Keratinocyte (primary cell): Measurements from ENCODE around the gene NPLOC4. TPM values are rescaled to one million over a fixed set of nuclear protein-coding genes. Genes with fewer than 3 reads are reported as not detected.
"Not testable (repeated sequence)": the region's sequence is repeated elsewhere in the genome, so short reads cannot be mapped to it uniquely, and the experiment has no call there.

ENCODE experiments used
- DNase-seq: peaks from one replicate; pipeline ENCODE4 v3.0.0-alpha.2; 2011; ENCODE audit warnings: low read depth, missing footprints, low spot score
- FAIRE-seq: peaks from 2 replicates; lab custom pipeline; 2011; peaks lifted over from hg19 to GRCh38; lab: Jason Lieb, UNC
- H2AFZ ChIP-seq: 2 replicates; pipeline ENCODE4 v1.6.0; 2012; ENCODE audit warnings: low read length, control low read depth, inconsistent platforms; ENCODE audit not compliant: control insufficient read depth
- H3K27ac ChIP-seq: 2 replicates; pipeline ENCODE4 v1.5.1; 2011; ENCODE audit warnings: low read length; ENCODE audit not compliant: control insufficient read depth, insufficient read depth
- H3K27me3 ChIP-seq: 3 replicates; pipeline ENCODE4 v1.6.0; 2011; ENCODE audit warnings: low read length; ENCODE audit not compliant: control insufficient read depth, insufficient read depth; ENCODE audit errors: extremely low read depth
- H3K36me3 ChIP-seq, 2 experiments: 2 replicates in 1 of 2; 3 replicates in 1 of 2; pipeline ENCODE4 v1.5.1; 2011; ENCODE audit warnings: low read length in 2 of 2, mild to moderate bottlenecking in 1 of 2; ENCODE audit not compliant: control insufficient read depth in 2 of 2, insufficient read depth in 2 of 2; ENCODE audit errors: extremely low read depth in 1 of 2
- H3K4me1 ChIP-seq: 3 replicates; pipeline ENCODE4 v1.5.1; 2011; ENCODE audit warnings: low read length; ENCODE audit not compliant: control insufficient read depth, insufficient read depth; ENCODE audit errors: extremely low read depth
- H3K4me2 ChIP-seq: 3 replicates; pipeline ENCODE4 v1.6.0; 2011; ENCODE audit warnings: low read depth, low read length; ENCODE audit not compliant: control insufficient read depth, insufficient read depth; ENCODE audit errors: extremely low read depth
- H3K4me3 ChIP-seq, 3 experiments: fragments of 200-600 bp in 1 of 3; sonication (generic) in 1 of 3; 2 replicates in 2 of 3; 3 replicates in 1 of 3; pipeline ENCODE4 v1.5.1; 2011 to 2016; ENCODE audit warnings: low read length in 3 of 3, mild to moderate bottlenecking in 3 of 3, control low read depth in 2 of 3, inconsistent platforms in 1 of 3, low read depth in 1 of 3, mixed read lengths in 1 of 3, mixed run types in 1 of 3, moderate library complexity in 1 of 3; ENCODE audit not compliant: control insufficient read depth in 2 of 3, insufficient read depth in 2 of 3; ENCODE audit errors: extremely low read depth in 1 of 3
- H3K79me2 ChIP-seq: 2 replicates; pipeline ENCODE4 v1.6.0; 2012; ENCODE audit warnings: low read length; ENCODE audit not compliant: control insufficient read depth, insufficient read depth
- H3K9ac ChIP-seq: 3 replicates; pipeline ENCODE4 v1.6.0; 2011; ENCODE audit warnings: low read length; ENCODE audit not compliant: control insufficient read depth, insufficient read depth; ENCODE audit errors: extremely low read depth
- H3K9me1 ChIP-seq: 3 replicates; pipeline ENCODE4 v1.6.0; 2011; ENCODE audit warnings: low read length; ENCODE audit not compliant: control insufficient read depth, insufficient read depth; ENCODE audit errors: extremely low read depth
- H3K9me3 ChIP-seq: 2 replicates; pipeline ENCODE4 v1.5.1; 2012; ENCODE audit warnings: low read depth, low read length; ENCODE audit not compliant: control insufficient read depth
- H4K20me1 ChIP-seq: 3 replicates; pipeline ENCODE4 v1.6.0; 2011; ENCODE audit warnings: low read length; ENCODE audit not compliant: control insufficient read depth, insufficient read depth; ENCODE audit errors: extremely low read depth
- CTCF ChIP-seq, 3 experiments: IDR thresholded peaks in 1 of 3; conservative IDR thresholded peaks in 1 of 3; optimal IDR thresholded peaks in 1 of 3; 2 replicates in 2 of 3; 3 replicates in 1 of 3; pipeline versions ENCODE3 to v1.5.1; 2011; ENCODE audit warnings: low read length in 3 of 3, mild to moderate bottlenecking in 3 of 3, moderate library complexity in 2 of 3, control low read depth in 1 of 3, inconsistent platforms in 1 of 3; ENCODE audit not compliant: insufficient read depth in 2 of 3; ENCODE audit errors: extremely low read depth in 1 of 3
- EZH2 ChIP-seq: IDR thresholded peaks from one replicate; pipeline ENCODE4 v1.6.1; 2012; ENCODE audit warnings: inconsistent platforms, mild to moderate bottlenecking, low read length, moderate library complexity
- dilution Hi-C: fragments of 300-500 bp; cut with MboI; formaldehyde crosslinking; loops from one replicate; pipeline ENCODE4 v1.7.0; 2020; ENCODE audit warnings: low sequenced_read_pairs; ENCODE audit not compliant: extremely low pct_ligation_motif_present
- polyA plus RNA-seq, 5 experiments: library from polyadenylated mRNA; depleted of rRNA in 3 of 5; stranded (reverse) in 3 of 5; stranded (forward) in 1 of 5; unstranded in 1 of 5; fragments of >200 nt; gene quantifications; 1 replicate in 1 of 5; 2 replicates in 3 of 5; 3 replicates in 1 of 5; pipeline versions ENCODE4 v1.2.1 to v1.2.3, GENCODE V29; 2011 to 2012; ENCODE audit warnings: missing spikeins in 2 of 5, low read depth in 1 of 5, low replicate concordance in 1 of 5

Gene NPLOC4
- polyA plus RNA-seq, 1 donor (not counting 4 experiments of a cell fraction or from before 2014, with no cell fraction given): 64.0 TPM

GRCh38 chr17:81531013-81531412, 105.9 kb downstream of the NPLOC4 start:
- H3K9me3 ChIP-seq, H3K9ac ChIP-seq, H3K4me2 ChIP-seq, H3K4me3 ChIP-seq, H3K79me2 ChIP-seq, DNase-seq, dilution Hi-C loops, H2AFZ ChIP-seq, H3K4me1 ChIP-seq, H3K9me1 ChIP-seq, H3K36me3 ChIP-seq, H4K20me1 ChIP-seq, FAIRE-seq, H3K27ac ChIP-seq: not testable (repeated sequence)
- peaks cover 56% of the 10 kb centered on the region for H3K27me3 ChIP-seq

- dilution Hi-C loops: no loop called here
- DNase-seq (no peak), FAIRE-seq (no peak)
- Histone ChIP-seq H3K27ac (no peak overlapping the region), H3K9ac (no peak overlapping the region), H3K36me3 (no peaks in the 10 kb centered on the region), H4K20me1 (no peaks in the 10 kb centered on the region), H3K4me2 (no peak overlapping the region), H3K27me3 (peaks cover 52% of the 10 kb centered on the region), H3K79me2 (no peaks in the 10 kb centered on the region), H2AFZ (no peak overlapping the region), H3K4me3 (no peak overlapping the region), H3K9me1 (no peaks in the 10 kb centered on the region), H3K9me3 (peaks cover 2% of the 10 kb centered on the region), H3K4me1 (no peaks in the 10 kb centered on the region)
- TF ChIP-seq CTCF (optimal IDR thresholded peaks at IDR 0.05 in 1 of 3, IDR thresholded peaks at IDR 0.05 in 1 of 3, conservative IDR thresholded peaks at IDR 0.05 in 1 of 3; ENCODE audit: extremely low read depth in 1 of 3, insufficient read depth in 2 of 3, low read length in 3 of 3): no peak
- no peak for TF ChIP-seq EZH2
Measured at GRCh38 chr17:81529437-81529803, 107.5 kb downstream of the NPLOC4 start.
